ENCODE measurements around the gene TPST1. TPM values are rescaled to one million over a fixed set of nuclear protein-coding genes. Genes with fewer than 3 reads are reported as not detected.

Gene TPST1
- total RNA-seq, 1 experiment from 2014 or later, result 32.8 TPM

DNA sequence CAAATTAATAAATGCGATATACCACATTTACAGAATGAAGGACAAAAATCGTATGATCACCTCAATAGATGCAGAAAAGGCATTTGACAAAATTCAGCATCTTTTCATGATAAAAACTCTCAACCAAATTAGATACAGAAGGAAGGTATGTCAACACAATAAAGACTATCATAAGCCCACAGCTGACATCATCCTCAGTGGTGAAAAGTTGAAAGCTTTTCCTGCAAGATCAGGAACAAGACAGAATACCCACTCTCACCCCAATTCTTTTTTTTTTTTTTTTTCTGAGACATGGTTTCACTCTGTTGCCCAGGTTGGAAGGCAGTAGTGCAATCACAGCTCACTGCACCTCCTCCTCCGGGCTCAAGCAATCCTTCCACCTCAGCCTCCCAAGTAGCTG, 67.2 kb downstream of the TPST1 start:
- Histone ChIP-seq H3K4me1 (no peaks in the 10 kb centered on the region), H3K36me3 (ENCODE audit: control insufficient read depth, insufficient read depth, low read length) (no peaks in the 10 kb centered on the region), H3K4me3 (ENCODE audit: low read depth, low read length) (no peak overlapping the region), H3K27me3 (replicated peaks; ENCODE audit: control insufficient read depth, insufficient read depth, low read length) (no peaks in the 10 kb centered on the region), H3K9me3 (no peaks in the 10 kb centered on the region)
- no peaks in the 10 kb centered on the region for H3K4me1 Mint-ChIP-seq (ENCODE audit: low read depth, unreplicated experiment)
- CTCF ChIA-PET, result no interaction called here
- intact Hi-C loops (cut with micrococcal nuclease; ENCODE audit: unreplicated experiment), result no loop called here
- BruUV-seq (replicated peaks), result no TSS peak
- H3K27me3 Mint-ChIP-seq (ENCODE audit: insufficient read depth, unreplicated experiment), result no peaks in the 10 kb centered on the region
- no peaks in the 10 kb centered on the region for H3K9me3 Mint-ChIP-seq (ENCODE audit: unreplicated experiment)
- no peak for DNase-seq
- no peak overlapping the region for H3K4me3 Mint-ChIP-seq (ENCODE audit: unreplicated experiment)
- TF ChIP-seq, protein P1, sequence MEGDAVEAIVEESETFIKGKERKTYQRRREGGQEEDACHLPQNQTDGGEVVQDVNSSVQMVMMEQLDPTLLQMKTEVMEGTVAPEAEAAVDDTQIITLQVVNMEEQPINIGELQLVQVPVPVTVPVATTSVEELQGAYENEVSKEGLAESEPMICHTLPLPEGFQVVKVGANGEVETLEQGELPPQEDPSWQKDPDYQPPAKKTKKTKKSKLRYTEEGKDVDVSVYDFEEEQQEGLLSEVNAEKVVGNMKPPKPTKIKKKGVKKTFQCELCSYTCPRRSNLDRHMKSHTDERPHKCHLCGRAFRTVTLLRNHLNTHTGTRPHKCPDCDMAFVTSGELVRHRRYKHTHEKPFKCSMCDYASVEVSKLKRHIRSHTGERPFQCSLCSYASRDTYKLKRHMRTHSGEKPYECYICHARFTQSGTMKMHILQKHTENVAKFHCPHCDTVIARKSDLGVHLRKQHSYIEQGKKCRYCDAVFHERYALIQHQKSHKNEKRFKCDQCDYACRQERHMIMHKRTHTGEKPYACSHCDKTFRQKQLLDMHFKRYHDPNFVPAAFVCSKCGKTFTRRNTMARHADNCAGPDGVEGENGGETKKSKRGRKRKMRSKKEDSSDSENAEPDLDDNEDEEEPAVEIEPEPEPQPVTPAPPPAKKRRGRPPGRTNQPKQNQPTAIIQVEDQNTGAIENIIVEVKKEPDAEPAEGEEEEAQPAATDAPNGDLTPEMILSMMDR (IDR thresholded peaks at IDR 0.05; ENCODE audit: insufficient read depth in 1 of 2, low read depth in 1 of 2, low read length in 1 of 2, severe bottlenecking in 1 of 2, unreplicated experiment in 1 of 2), result no peak
- no peak overlapping the region for H3K27ac Mint-ChIP-seq (ENCODE audit: unreplicated experiment)
- POLR2A ChIA-PET, result interaction anchor here (0.6 kb wide), 1 partner anchor 58 kb away, joined by 3 read pairs; no protein-coding TSS in a partner anchor
- H3K36me3 Mint-ChIP-seq (ENCODE audit: insufficient read depth, unreplicated experiment), result peaks cover 8% of the 10 kb centered on the region

DNA sequence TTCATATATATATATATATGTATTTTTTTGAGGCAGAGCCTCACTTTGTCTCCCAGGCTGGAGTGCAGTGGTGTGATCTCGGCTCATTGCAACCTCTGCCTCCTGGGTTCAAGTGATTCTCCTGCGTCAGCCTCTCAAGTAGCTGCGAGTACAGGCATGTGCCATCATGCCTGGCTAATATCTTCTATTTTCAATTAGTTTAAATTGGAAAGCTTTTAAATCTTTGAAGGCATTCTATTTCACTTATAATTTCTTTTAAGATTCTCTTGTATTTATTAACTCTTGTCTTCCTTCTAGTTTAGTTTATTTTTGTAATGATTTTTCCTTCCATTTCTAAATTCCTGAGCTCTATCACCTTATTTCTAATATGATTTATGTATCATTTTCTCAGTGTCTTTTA, 71.2 kb downstream of the TPST1 start:
- intact Hi-C loops (cut with micrococcal nuclease; ENCODE audit: unreplicated experiment), result no loop called here
- no peak overlapping the region for H3K27ac Mint-ChIP-seq (ENCODE audit: unreplicated experiment)
- no TSS peak for BruUV-seq (replicated peaks)
- H3K27me3 Mint-ChIP-seq (ENCODE audit: insufficient read depth, unreplicated experiment), result no peaks in the 10 kb centered on the region
- ChIA-PET POLR2A (no interaction called here), CTCF (no interaction called here)
- no peaks in the 10 kb centered on the region for H3K27me3 ChIP-seq (replicated peaks; ENCODE audit: control insufficient read depth, insufficient read depth, low read length)
- H3K36me3 ChIP-seq (ENCODE audit: control insufficient read depth, insufficient read depth, low read length), result no peaks in the 10 kb centered on the region
- no peaks in the 10 kb centered on the region for H3K36me3 Mint-ChIP-seq (ENCODE audit: insufficient read depth, unreplicated experiment)
- DNase-seq, result no peak
- H3K4me1 Mint-ChIP-seq (ENCODE audit: low read depth, unreplicated experiment), result peaks cover 4% of the 10 kb centered on the region
- H3K4me3 ChIP-seq (ENCODE audit: low read depth, low read length), result no peak overlapping the region
- H3K4me3 Mint-ChIP-seq (ENCODE audit: unreplicated experiment), result no peak overlapping the region
- TF ChIP-seq, protein P1 (IDR thresholded peaks at IDR 0.05; ENCODE audit: insufficient read depth in 1 of 2, low read depth in 1 of 2, low read length in 1 of 2, severe bottlenecking in 1 of 2, unreplicated experiment in 1 of 2), result no peak
- H3K4me1 ChIP-seq, result no peaks in the 10 kb centered on the region
- no peaks in the 10 kb centered on the region for H3K9me3 Mint-ChIP-seq (ENCODE audit: unreplicated experiment)
- H3K9me3 ChIP-seq, result no peaks in the 10 kb centered on the region

GRCh38 chr7:66277492-66277891, 72.4 kb downstream of the TPST1 start:
- Mint-ChIP-seq H3K36me3 (ENCODE audit: insufficient read depth, unreplicated experiment) (no peaks in the 10 kb centered on the region), H3K27ac (ENCODE audit: unreplicated experiment) (no peak overlapping the region), H3K4me1 (ENCODE audit: low read depth, unreplicated experiment) (peaks cover 13% of the 10 kb centered on the region), H3K4me3 (ENCODE audit: unreplicated experiment) (no peak overlapping the region), H3K27me3 (ENCODE audit: insufficient read depth, unreplicated experiment) (no peaks in the 10 kb centered on the region), H3K9me3 (ENCODE audit: unreplicated experiment) (no peaks in the 10 kb centered on the region)
- Histone ChIP-seq H3K4me1 (no peaks in the 10 kb centered on the region), H3K4me3 (ENCODE audit: low read depth, low read length) (no peak overlapping the region), H3K9me3 (no peaks in the 10 kb centered on the region), H3K36me3 (ENCODE audit: control insufficient read depth, insufficient read depth, low read length) (no peaks in the 10 kb centered on the region), H3K27me3 (replicated peaks; ENCODE audit: control insufficient read depth, insufficient read depth, low read length) (no peaks in the 10 kb centered on the region)
- CTCF ChIA-PET, result no interaction called here
- BruUV-seq (replicated peaks), result no TSS peak
- POLR2A ChIA-PET, result no interaction called here
- intact Hi-C loops (cut with micrococcal nuclease; ENCODE audit: unreplicated experiment), result no loop called here
- no peak for DNase-seq
- TF ChIP-seq, protein P1 (IDR thresholded peaks at IDR 0.05; ENCODE audit: insufficient read depth in 1 of 2, low read depth in 1 of 2, low read length in 1 of 2, severe bottlenecking in 1 of 2, unreplicated experiment in 1 of 2), result no peak
